GM19238 (cell line): ENCODE measurements around the gene KDM4B.

Experiments used
- DNase-seq: peaks from one replicate; pipeline ENCODE4 v3.0.0; 2011; ENCODE audit warnings: low spot score; ENCODE audit not compliant: insufficient read length

Gene KDM4B

GRCh38 chr19:5103812-5104410 lies 135.0 kb downstream of the KDM4B start:
- DNase-seq, result no peak

- no peak for DNase-seq
Observed at GRCh38 chr19:5104871-5105351, 136.0 kb downstream of the KDM4B start.

- DNase-seq, result no peak
Observed at GRCh38 chr19:5106191-5106726, 137.3 kb downstream of the KDM4B start.

- no peak for DNase-seq
Observed at GRCh38 chr19:5106971-5107370, 138.1 kb downstream of the KDM4B start.

GRCh38 chr19:5107432-5108122 lies 138.7 kb downstream of the KDM4B start:
- no peak for DNase-seq

- DNase-seq, result no peak
Observed at GRCh38 chr19:5108123-5108596, 139.2 kb downstream of the KDM4B start.

GRCh38 chr19:5108866-5109265 lies 140.0 kb downstream of the KDM4B start:
- no peak for DNase-seq

GRCh38 chr19:5109560-5109959 lies 140.6 kb downstream of the KDM4B start:
- DNase-seq, result no peak

GRCh38 chr19:5110546-5110945 lies 141.6 kb downstream of the KDM4B start:
- no peak for DNase-seq

- no peak for DNase-seq
Observed at GRCh38 chr19:5111051-5111450, 142.1 kb downstream of the KDM4B start.

GRCh38 chr19:5112175-5112574 lies 143.3 kb downstream of the KDM4B start:
- no peak for DNase-seq

- DNase-seq, result no peak
Observed at GRCh38 chr19:5112681-5113575, 144.0 kb downstream of the KDM4B start.

- no peak for DNase-seq
Observed at GRCh38 chr19:5113633-5114586, 145.0 kb downstream of the KDM4B start.

GRCh38 chr19:5114727-5115126 lies 145.8 kb downstream of the KDM4B start:
- DNase-seq, result no peak

- no peak for DNase-seq
Observed at GRCh38 chr19:5115351-5115750, 146.4 kb downstream of the KDM4B start.

GRCh38 chr19:5115771-5116202 lies 146.9 kb downstream of the KDM4B start:
- DNase-seq, result no peak

- no peak for DNase-seq
Observed at GRCh38 chr19:5116292-5116691, 147.4 kb downstream of the KDM4B start.

- DNase-seq, result no peak
Observed at GRCh38 chr19:5117421-5117820, 148.5 kb downstream of the KDM4B start.

- DNase-seq, result no peak
Observed at GRCh38 chr19:5118026-5118425, 149.1 kb downstream of the KDM4B start.

GRCh38 chr19:5119297-5119998 lies 150.5 kb downstream of the KDM4B start:
- no peak for DNase-seq
